ENCODE results near the gene ZFP36. TPM values are rescaled to one million over a fixed set of nuclear protein-coding genes. Genes with fewer than 3 reads are reported as not detected.

The ZFP36 gene
- total and polyA plus RNA-seq, 2 of the 8 experiments (the other 6 are each of a cell fraction or from before 2014, with no cell fraction given), result 4.0 to 10.9 TPM

DNA sequence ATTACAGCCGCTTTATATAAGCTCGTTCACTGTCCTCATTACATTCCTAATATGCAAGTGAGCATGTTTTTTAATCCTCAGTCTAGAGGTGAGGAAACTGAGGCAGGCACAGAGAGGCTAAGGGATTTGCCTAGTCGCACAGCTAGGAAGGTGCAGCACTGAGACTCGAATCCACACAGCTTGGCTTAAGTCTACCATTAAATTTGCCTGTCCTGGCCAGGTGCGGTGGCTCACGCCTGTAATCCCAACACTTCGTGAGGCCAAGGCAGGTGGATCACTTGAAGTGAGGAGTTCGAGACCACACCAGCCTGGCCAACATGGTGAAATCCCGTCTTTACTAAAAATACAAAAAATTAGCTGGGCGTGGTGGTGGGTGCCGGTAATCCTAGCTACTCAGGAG is 21.1 kb downstream of the ZFP36 start (continued):
- TF ChIP-seq KDM4A (IDR thresholded peaks at IDR 0.05; ENCODE audit: low read depth, low read length, severe bottlenecking) (no peak), BCL11A (IDR thresholded peaks at IDR 0.05; ENCODE audit: low read depth in 2 of 2, low read length in 2 of 2) (no peak), EP300 (IDR thresholded peaks at IDR 0.05; ENCODE audit: borderline replicate concordance in 1 of 2, low read depth in 2 of 2, low read length in 2 of 2) (no peak), SP2 (IDR thresholded peaks at IDR 0.05; ENCODE audit: low read length) (no peak), JUND (IDR thresholded peaks at IDR 0.05; ENCODE audit: low read length) (no peak), CHD2 (IDR thresholded peaks at IDR 0.05; ENCODE audit: low read length) (no peak)
- TF ChIP-seq, protein P1, sequence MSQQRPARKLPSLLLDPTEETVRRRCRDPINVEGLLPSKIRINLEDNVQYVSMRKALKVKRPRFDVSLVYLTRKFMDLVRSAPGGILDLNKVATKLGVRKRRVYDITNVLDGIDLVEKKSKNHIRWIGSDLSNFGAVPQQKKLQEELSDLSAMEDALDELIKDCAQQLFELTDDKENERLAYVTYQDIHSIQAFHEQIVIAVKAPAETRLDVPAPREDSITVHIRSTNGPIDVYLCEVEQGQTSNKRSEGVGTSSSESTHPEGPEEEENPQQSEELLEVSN (IDR thresholded peaks at IDR 0.05), result no peak
- TF ChIP-seq, protein P2, sequence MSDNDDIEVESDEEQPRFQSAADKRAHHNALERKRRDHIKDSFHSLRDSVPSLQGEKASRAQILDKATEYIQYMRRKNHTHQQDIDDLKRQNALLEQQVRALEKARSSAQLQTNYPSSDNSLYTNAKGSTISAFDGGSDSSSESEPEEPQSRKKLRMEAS (IDR thresholded peaks at IDR 0.05), result no peak

Measured in H1 (cell line).